WERI-Rb-1 (cell line): ENCODE data around the gene TNFRSF21.
"Not testable (repeated sequence)": the region's sequence is repeated elsewhere in the genome, so short reads cannot be mapped to it uniquely, and the experiment has no call there.

Source experiments
- DNase-seq: peaks from one replicate; pipeline ENCODE4 v3.0.0-alpha.2; 2020
- H3K27ac ChIP-seq: fragments of 250-450 bp; sonication (Bioruptor Pico); 2 replicates; pipeline ENCODE4 v1.5.1; 2020; ENCODE audit warnings: mild to moderate bottlenecking, moderate library complexity
- H3K27me3 ChIP-seq: fragments of 250-450 bp; sonication (Bioruptor Pico); 2 replicates; pipeline ENCODE4 v1.5.1; 2021; ENCODE audit warnings: mild to moderate bottlenecking, low read depth, moderate library complexity; ENCODE audit not compliant: insufficient read depth, severe bottlenecking
- H3K36me3 ChIP-seq: fragments of 250-450 bp; sonication (Bioruptor Pico); 2 replicates; pipeline ENCODE4 v1.5.1; 2020; ENCODE audit warnings: mild to moderate bottlenecking, moderate library complexity
- H3K4me3 ChIP-seq: 2 replicates; pipeline ENCODE4 v1.5.1; 2011; ENCODE audit warnings: low read depth, mild to moderate bottlenecking, control low read depth, low read length
- H3K9me3 ChIP-seq: fragments of 250-450 bp; sonication (Bioruptor Pico); 2 replicates; pipeline ENCODE4 v1.5.1; 2021; ENCODE audit warnings: mild to moderate bottlenecking, moderate library complexity; ENCODE audit not compliant: severe bottlenecking
- TF ChIP-seq, protein P1 (sequence below): IDR thresholded peaks from 2 replicates; pipeline ENCODE4 v1.5.1; 2011; ENCODE audit warnings: low read depth, mild to moderate bottlenecking, control low read depth, inconsistent platforms, low read length

Gene TNFRSF21

DNA sequence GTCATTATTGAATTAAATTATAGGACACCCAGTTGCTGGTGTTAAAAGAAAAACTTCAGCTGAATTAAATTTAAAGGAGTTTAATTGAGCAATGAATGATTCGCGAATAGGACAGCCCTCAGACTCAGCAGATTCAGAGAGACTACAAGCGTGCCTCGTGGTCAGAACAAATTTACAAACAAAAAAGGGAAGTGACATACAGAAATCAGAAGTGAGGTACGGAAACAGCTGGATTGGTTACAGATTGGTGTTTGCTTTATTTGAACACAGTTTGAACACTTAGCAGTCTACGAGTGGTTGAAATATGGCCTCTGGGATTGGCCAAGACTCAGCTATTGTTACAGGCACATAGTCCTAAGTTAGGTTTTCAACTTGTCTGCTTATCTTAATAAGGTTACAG is 25.8 kb upstream of the TNFRSF21 start:
- no peak for DNase-seq
- no peak overlapping the region for H3K4me3 ChIP-seq
- H3K36me3 ChIP-seq, result no peaks in the 10 kb centered on the region
- no peaks in the 10 kb centered on the region for H3K27me3 ChIP-seq
- TF ChIP-seq, protein P1, sequence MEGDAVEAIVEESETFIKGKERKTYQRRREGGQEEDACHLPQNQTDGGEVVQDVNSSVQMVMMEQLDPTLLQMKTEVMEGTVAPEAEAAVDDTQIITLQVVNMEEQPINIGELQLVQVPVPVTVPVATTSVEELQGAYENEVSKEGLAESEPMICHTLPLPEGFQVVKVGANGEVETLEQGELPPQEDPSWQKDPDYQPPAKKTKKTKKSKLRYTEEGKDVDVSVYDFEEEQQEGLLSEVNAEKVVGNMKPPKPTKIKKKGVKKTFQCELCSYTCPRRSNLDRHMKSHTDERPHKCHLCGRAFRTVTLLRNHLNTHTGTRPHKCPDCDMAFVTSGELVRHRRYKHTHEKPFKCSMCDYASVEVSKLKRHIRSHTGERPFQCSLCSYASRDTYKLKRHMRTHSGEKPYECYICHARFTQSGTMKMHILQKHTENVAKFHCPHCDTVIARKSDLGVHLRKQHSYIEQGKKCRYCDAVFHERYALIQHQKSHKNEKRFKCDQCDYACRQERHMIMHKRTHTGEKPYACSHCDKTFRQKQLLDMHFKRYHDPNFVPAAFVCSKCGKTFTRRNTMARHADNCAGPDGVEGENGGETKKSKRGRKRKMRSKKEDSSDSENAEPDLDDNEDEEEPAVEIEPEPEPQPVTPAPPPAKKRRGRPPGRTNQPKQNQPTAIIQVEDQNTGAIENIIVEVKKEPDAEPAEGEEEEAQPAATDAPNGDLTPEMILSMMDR, result no peak
- H3K27ac ChIP-seq, result no peak overlapping the region
- H3K9me3 ChIP-seq, result peaks cover 8% of the 10 kb centered on the region

DNA sequence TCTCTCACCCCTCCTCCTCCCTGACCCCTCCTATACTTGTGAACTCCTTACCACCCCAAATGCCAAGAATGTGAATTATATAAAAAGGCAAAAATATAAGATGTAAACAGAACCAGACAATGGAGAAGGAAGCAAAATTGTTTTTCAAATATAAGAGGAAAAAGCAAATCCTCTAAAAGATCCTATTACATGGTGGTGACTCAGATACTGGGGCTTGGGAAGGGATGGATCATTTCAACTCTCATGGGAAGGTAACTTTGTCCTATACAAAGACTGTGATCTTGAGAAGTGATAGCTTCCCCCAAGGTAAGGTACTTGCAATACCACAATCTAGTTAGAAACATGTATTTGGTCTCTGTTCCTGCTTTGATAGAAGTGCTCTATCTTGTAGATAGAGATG is 24.6 kb upstream of the TNFRSF21 start:
- TF ChIP-seq, protein P1, result no peak

DNA sequence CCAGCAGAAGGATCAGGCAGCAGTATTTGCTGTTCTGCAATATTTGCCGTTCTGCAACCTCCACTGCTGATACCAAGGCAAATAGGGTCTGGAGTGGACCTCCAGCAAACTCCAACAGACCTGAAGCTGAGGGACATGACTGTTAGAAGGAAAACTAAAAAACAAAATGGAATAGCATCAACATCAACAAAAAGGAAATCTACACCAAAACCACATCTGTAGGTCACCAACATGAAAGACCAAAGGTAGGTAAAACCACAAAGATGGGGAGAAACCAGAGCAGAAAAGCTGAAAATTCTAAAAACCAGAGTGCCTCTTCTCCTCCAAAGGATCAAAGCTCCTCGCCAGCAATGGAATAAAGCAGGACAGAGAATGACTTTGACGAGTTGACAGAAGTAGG is 18.9 kb upstream of the TNFRSF21 start:
- not testable (repeated sequence) for H3K4me3 ChIP-seq, H3K27ac ChIP-seq, DNase-seq

More for the DNA sequence above, 24.6 kb upstream of the TNFRSF21 start:
- no peak overlapping the region for H3K4me3 ChIP-seq
- no peaks in the 10 kb centered on the region for H3K27me3 ChIP-seq
- no peak overlapping the region for H3K27ac ChIP-seq
- no peak for DNase-seq
- no peaks in the 10 kb centered on the region for H3K36me3 ChIP-seq
- peaks cover 8% of the 10 kb centered on the region for H3K9me3 ChIP-seq

DNA sequence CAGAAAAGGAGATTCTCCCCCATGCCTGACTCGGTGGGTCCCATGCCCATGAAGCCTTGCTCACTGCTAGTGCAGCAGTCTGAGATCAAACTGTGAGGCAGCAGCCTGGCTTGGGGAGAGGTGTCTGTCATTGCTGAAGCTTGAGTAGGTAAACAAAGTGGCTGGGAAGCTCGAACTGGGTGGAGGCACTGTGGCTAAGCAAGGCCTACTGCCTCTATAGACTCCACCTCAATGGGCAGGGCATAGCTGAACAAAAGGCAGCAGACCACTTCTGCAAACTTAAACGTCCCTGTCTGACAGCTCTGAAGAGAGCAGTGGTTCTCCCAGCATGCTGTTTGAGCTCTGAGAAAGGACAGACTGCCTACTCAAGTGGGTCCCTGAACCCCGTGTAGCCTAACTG is 18.4 kb upstream of the TNFRSF21 start:
- not testable (repeated sequence) for H3K27ac ChIP-seq, H3K4me3 ChIP-seq, H3K27me3 ChIP-seq, DNase-seq, H3K36me3 ChIP-seq
- peaks cover 14% of the 10 kb centered on the region for H3K9me3 ChIP-seq

More for the DNA sequence above, 18.9 kb upstream of the TNFRSF21 start:
- peaks cover 17% of the 10 kb centered on the region for H3K9me3 ChIP-seq
- H3K27me3 ChIP-seq, H3K36me3 ChIP-seq: not testable (repeated sequence)

DNA sequence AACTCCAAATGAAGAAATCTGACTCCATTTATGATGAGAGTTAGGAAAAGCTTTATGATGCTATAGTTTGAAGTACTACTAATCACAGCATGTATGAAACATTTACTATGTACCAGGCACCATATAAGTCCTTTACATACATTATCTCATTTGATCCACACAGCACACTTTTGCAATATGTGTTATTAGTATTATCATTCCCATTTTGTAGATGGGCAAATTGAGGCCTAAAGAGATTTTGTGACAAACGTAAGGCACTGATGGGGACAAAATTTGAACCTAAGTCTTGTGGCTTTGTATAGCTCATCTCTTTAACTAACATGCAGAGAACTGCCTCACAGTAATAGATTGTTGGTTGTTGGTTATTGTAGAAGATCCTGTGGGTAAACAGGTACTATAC is 14.2 kb upstream of the TNFRSF21 start:
- TF ChIP-seq, protein P1, result no peak
- Histone ChIP-seq H3K4me3 (no peak overlapping the region), H3K27ac (no peak overlapping the region), H3K27me3 (no peaks in the 10 kb centered on the region), H3K36me3 (no peaks in the 10 kb centered on the region), H3K9me3 (peaks cover 9% of the 10 kb centered on the region)
- no peak for DNase-seq

DNA sequence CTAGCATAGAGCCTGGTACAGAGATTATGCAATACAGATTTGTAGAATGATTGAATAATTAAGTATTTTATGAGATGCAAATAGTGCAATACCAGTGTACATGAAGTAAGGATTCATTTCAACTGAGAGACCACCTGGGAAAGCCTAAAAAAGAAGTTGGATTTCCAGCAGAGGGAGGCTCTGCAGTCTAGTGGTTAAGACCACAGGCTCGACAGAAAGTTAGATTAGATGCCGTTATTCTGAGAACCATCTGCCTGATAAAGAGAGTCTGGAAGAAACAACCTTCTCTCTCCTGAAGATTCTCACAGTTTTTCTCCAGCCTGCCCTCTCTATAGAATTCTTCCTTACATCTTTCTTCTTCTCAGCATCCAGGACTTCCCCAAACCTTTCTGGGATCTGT is 13.6 kb upstream of the TNFRSF21 start:
- no peak for DNase-seq

DNA sequence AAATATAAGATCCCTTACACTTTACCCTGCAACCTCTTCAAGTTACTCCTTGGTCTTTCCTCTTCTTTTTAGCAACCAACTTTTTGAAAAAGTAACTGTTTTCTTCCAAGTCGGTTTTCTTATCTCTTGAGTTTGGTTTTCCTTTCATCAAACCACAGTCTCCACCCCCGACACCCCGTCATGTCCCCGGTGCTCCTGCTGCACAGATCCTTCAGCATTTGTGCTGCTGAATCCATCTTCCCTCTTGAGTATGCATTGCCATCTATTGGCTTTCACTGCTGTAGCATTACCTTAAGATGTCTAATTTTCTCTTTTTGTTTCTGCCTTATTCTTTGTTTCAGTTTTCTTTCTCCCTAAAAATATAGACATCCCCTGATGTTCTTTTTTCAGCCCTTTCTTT is 11.9 kb upstream of the TNFRSF21 start:
- no peak overlapping the region for H3K27ac ChIP-seq
- no peak overlapping the region for H3K4me3 ChIP-seq
- TF ChIP-seq, protein P1, result no peak
- no peaks in the 10 kb centered on the region for H3K36me3 ChIP-seq
- DNase-seq, result no peak
- no peaks in the 10 kb centered on the region for H3K9me3 ChIP-seq
- H3K27me3 ChIP-seq, result no peaks in the 10 kb centered on the region

More for the DNA sequence above, 13.6 kb upstream of the TNFRSF21 start:
- H3K36me3 ChIP-seq, result no peaks in the 10 kb centered on the region
- peaks cover 7% of the 10 kb centered on the region for H3K9me3 ChIP-seq
- H3K27ac ChIP-seq, result no peak overlapping the region
- TF ChIP-seq, protein P1, result no peak
- no peak overlapping the region for H3K4me3 ChIP-seq
- H3K27me3 ChIP-seq, result no peaks in the 10 kb centered on the region
